Upper lobe of right lung (tissue), 1 donor: Measurements from ENCODE around the gene EPAS1. TPM values are rescaled to one million over a fixed set of nuclear protein-coding genes. Genes with fewer than 3 reads are reported as not detected.
A peak's percentile ranks its signal among the peaks of the same experiment; 100 is the strongest.

Experiments used
- ATAC-seq: fragments of 200-7000 bp; cut with Tn5 transposase; one replicate; pipeline ENCODE4 v1.9.1; 2020; ENCODE audit warnings: mild to moderate bottlenecking, moderate library complexity
- DNase-seq: peaks from one replicate; pipeline ENCODE4 v3.0.0-alpha.2; 2020
- H3K27ac ChIP-seq: fragments of 200-600 bp; one replicate; pipeline ENCODE4 v1.8.0; 2022
- H3K27me3 ChIP-seq: fragments of 200-600 bp; one replicate; pipeline ENCODE4 v1.8.0; 2022; ENCODE audit warnings: mild to moderate bottlenecking
- H3K36me3 ChIP-seq: fragments of 200-600 bp; one replicate; pipeline ENCODE4 v1.8.0; 2022
- H3K4me1 ChIP-seq: fragments of 200-600 bp; one replicate; pipeline ENCODE4 v1.8.0; 2022
- H3K4me3 ChIP-seq: fragments of 200-600 bp; one replicate; pipeline ENCODE4 v1.8.0; 2022; ENCODE audit warnings: mild to moderate bottlenecking
- H3K9me3 ChIP-seq: fragments of 200-600 bp; one replicate; pipeline ENCODE4 v1.8.0; 2022
- CTCF ChIP-seq: fragments of 200-600 bp; IDR thresholded peaks from one replicate; pipeline ENCODE4 v1.8.0; 2022; ENCODE audit warnings: antibody characterized with exemption
- intact Hi-C: fragments of 100-400 bp; cut with DNase I; formaldehyde crosslinking; loops from one replicate; pipeline ENCODE4 v1.11.0; 2022
- total RNA-seq: library from RNA; stranded (reverse); fragmentation: NEBNext Ultra II Directional; extraction: Animal tissue kit (Norgen Biotek cat#: 25700); gene quantifications from one replicate; pipeline ENCODE4 v1.2.1, GENCODE V29; 2021
- donor health status: DM: no; HTN: yes; CAD: no; lungs with severe emphysema.

Gene EPAS1
- total RNA-seq, 1 donor from 2014 or later, result 1,593 TPM

- H3K9me3 ChIP-seq, result no peaks in the 10 kb centered on the region
- H3K36me3 ChIP-seq, result no peaks in the 10 kb centered on the region
- no peak for ATAC-seq
- TF ChIP-seq CTCF, result no peak
- H3K27me3 ChIP-seq, result no peaks in the 10 kb centered on the region
- DNase-seq, result no peak
- peaks cover 40% of the 10 kb centered on the region for H3K4me1 ChIP-seq
- peak overlapping the region; percentile 40 for H3K27ac ChIP-seq
- intact Hi-C loops, result no loop called here
- H3K4me3 ChIP-seq, result no peak overlapping the region
Observed at GRCh38 chr2:46260305-46260704, 36.9 kb upstream of the EPAS1 start.

GRCh38 chr2:46262248-46262938 lies 34.8 kb upstream of the EPAS1 start:
- Histone ChIP-seq H3K4me1 (peaks cover 28% of the 10 kb centered on the region), H3K36me3 (no peaks in the 10 kb centered on the region), H3K4me3 (no peak overlapping the region), H3K27me3 (no peaks in the 10 kb centered on the region), H3K27ac (no peak overlapping the region), H3K9me3 (no peaks in the 10 kb centered on the region)
- ATAC-seq (no peak), DNase-seq (no peak)
- no peak for TF ChIP-seq CTCF
- intact Hi-C loops, result no loop called here

- ATAC-seq (no peak), DNase-seq (no peak)
- peaks cover 24% of the 10 kb centered on the region for H3K4me1 ChIP-seq
- no peaks in the 10 kb centered on the region for H3K9me3 ChIP-seq
- H3K36me3 ChIP-seq, result no peaks in the 10 kb centered on the region
- no peak overlapping the region for H3K4me3 ChIP-seq
- no peak overlapping the region for H3K27ac ChIP-seq
- no peak for TF ChIP-seq CTCF
- H3K27me3 ChIP-seq, result no peaks in the 10 kb centered on the region
- intact Hi-C loops, result no loop called here
Observed at GRCh38 chr2:46263347-46263746, 33.9 kb upstream of the EPAS1 start.

GRCh38 chr2:46264447-46264846 lies 32.8 kb upstream of the EPAS1 start:
- ATAC-seq (no peak), DNase-seq (no peak)
- TF ChIP-seq CTCF, result no peak
- Histone ChIP-seq H3K27me3 (no peaks in the 10 kb centered on the region), H3K9me3 (no peaks in the 10 kb centered on the region), H3K4me3 (no peak overlapping the region), H3K4me1 (peaks cover 17% of the 10 kb centered on the region), H3K36me3 (no peaks in the 10 kb centered on the region), H3K27ac (no peak overlapping the region)
- intact Hi-C loops, result no loop called here

GRCh38 chr2:46266134-46266533 lies 31.1 kb upstream of the EPAS1 start:
- H3K36me3 ChIP-seq, result no peaks in the 10 kb centered on the region
- ATAC-seq, result no peak
- no peaks in the 10 kb centered on the region for H3K9me3 ChIP-seq
- no peak overlapping the region for H3K27ac ChIP-seq
- intact Hi-C loops, result no loop called here
- no peak for TF ChIP-seq CTCF
- no peak overlapping the region for H3K4me3 ChIP-seq
- H3K4me1 ChIP-seq, result peaks cover 6% of the 10 kb centered on the region
- no peak for DNase-seq
- no peaks in the 10 kb centered on the region for H3K27me3 ChIP-seq

- Histone ChIP-seq H3K36me3 (no peaks in the 10 kb centered on the region), H3K27ac (no peak overlapping the region), H3K4me1 (peaks cover 6% of the 10 kb centered on the region), H3K4me3 (no peak overlapping the region), H3K9me3 (no peaks in the 10 kb centered on the region), H3K27me3 (no peaks in the 10 kb centered on the region)
- no peak for ATAC-seq
- TF ChIP-seq CTCF, result no peak
- DNase-seq, result no peak
- intact Hi-C loops, result no loop called here
Observed at GRCh38 chr2:46267616-46268015, 29.6 kb upstream of the EPAS1 start.
